Liver (tissue), 9 donors: ENCODE measurements around the gene DIP2C. TPM values are rescaled to one million over a fixed set of nuclear protein-coding genes. Genes with fewer than 3 reads are reported as not detected.

Source experiments
- DNase-seq: peaks from one replicate; pipeline ENCODE4 v3.0.0-alpha.2; 2017; ENCODE audit warnings: low spot score
- H3K27ac ChIP-seq, 2 donors: one replicate each; pipeline ENCODE4 v1.7.0; 2013; ENCODE audit warnings: inconsistent platforms in 2 of 2, low read length in 2 of 2, control low read depth in 1 of 2, low read depth in 1 of 2, mild to moderate bottlenecking in 1 of 2
- H3K27me3 ChIP-seq, 4 donors: one replicate each; pipeline versions ENCODE4 v1.6.1 to v1.7.0; 2013; ENCODE audit warnings: low read length in 3 of 4, inconsistent platforms in 1 of 4, mild to moderate bottlenecking in 1 of 4, moderate library complexity in 1 of 4; ENCODE audit not compliant: control insufficient read depth in 4 of 4, insufficient read depth in 4 of 4
- H3K36me3 ChIP-seq, 4 donors: one replicate each; pipeline versions ENCODE4 v1.6.1 to v1.7.0; 2013; ENCODE audit warnings: low read length in 3 of 4, mild to moderate bottlenecking in 3 of 4, low read depth in 1 of 4, moderate library complexity in 1 of 4; ENCODE audit not compliant: control insufficient read depth in 4 of 4, insufficient read depth in 3 of 4
- H3K4me1 ChIP-seq, 4 donors: one replicate each; pipeline versions ENCODE4 v1.6.1 to v1.7.0; 2013; ENCODE audit warnings: low read length in 3 of 4, mild to moderate bottlenecking in 3 of 4, moderate library complexity in 1 of 4; ENCODE audit not compliant: control insufficient read depth in 4 of 4, insufficient read depth in 4 of 4
- H3K4me3 ChIP-seq, 3 donors: one replicate each; pipeline versions ENCODE4 v1.6.1 to v1.7.0; 2013; ENCODE audit warnings: low read length in 3 of 3, control low read depth in 1 of 3, low read depth in 1 of 3, mild to moderate bottlenecking in 1 of 3
- H3K9ac ChIP-seq, 2 donors: one replicate each; pipeline ENCODE4 v1.7.0; 2013; ENCODE audit warnings: low read length in 2 of 2, mild to moderate bottlenecking in 2 of 2, moderate library complexity in 2 of 2, control low read depth in 1 of 2, low read depth in 1 of 2
- H3K9me3 ChIP-seq, 4 donors: one replicate each; pipeline versions ENCODE4 v1.6.1 to v1.7.0; 2013; ENCODE audit warnings: low read length in 3 of 4; ENCODE audit not compliant: control insufficient read depth in 4 of 4
- EGR1 ChIP-seq, 2 donors: IDR thresholded peaks; 2 replicates each; pipeline ENCODE4 v1.6.1; 2016 to 2018; ENCODE audit warnings: antibody characterized with exemption in 2 of 2, low read depth in 2 of 2
- FOXA1 ChIP-seq: IDR thresholded peaks from 2 replicates; pipeline ENCODE4 v1.6.1; 2016; ENCODE audit warnings: antibody characterized with exemption
- FOXA2 ChIP-seq: IDR thresholded peaks from 2 replicates; pipeline ENCODE4 v1.6.1; 2016; ENCODE audit warnings: antibody characterized with exemption
- GABPA ChIP-seq, 2 donors: IDR thresholded peaks in 1 of 2; conservative IDR thresholded peaks in 1 of 2; 2 replicates each; pipeline ENCODE4 v1.6.1; 2016; ENCODE audit warnings: antibody characterized with exemption in 2 of 2, mild to moderate bottlenecking in 1 of 2, moderate library complexity in 1 of 2
- HNF4A ChIP-seq, 2 donors: conservative IDR thresholded peaks; 2 replicates each; pipeline ENCODE4 v1.6.1; 2016; ENCODE audit warnings: antibody characterized with exemption in 2 of 2, mild to moderate bottlenecking in 2 of 2
- HNF4G ChIP-seq: IDR thresholded peaks from 2 replicates; pipeline ENCODE4 v1.6.1; 2016; ENCODE audit warnings: antibody characterized with exemption
- JUND ChIP-seq, 2 donors: IDR thresholded peaks; 2 replicates each; pipeline ENCODE4 v1.6.1; 2016; ENCODE audit warnings: antibody characterized with exemption in 2 of 2
- NR2F2 ChIP-seq: IDR thresholded peaks from 2 replicates; pipeline ENCODE4 v1.6.1; 2016; ENCODE audit warnings: antibody characterized with exemption
- RAD21 ChIP-seq, 2 donors: IDR thresholded peaks; 2 replicates each; pipeline ENCODE4 v1.6.1; 2016; ENCODE audit warnings: antibody characterized with exemption in 2 of 2, mild to moderate bottlenecking in 2 of 2
- SP1 ChIP-seq: IDR thresholded peaks from 2 replicates; pipeline ENCODE4 v1.6.1; 2018; ENCODE audit warnings: antibody characterized with exemption, mild to moderate bottlenecking
- TAF1 ChIP-seq: conservative IDR thresholded peaks from 2 replicates; pipeline ENCODE4 v1.6.1; 2016; ENCODE audit warnings: antibody characterized with exemption, mild to moderate bottlenecking
- YY1 ChIP-seq: IDR thresholded peaks from 2 replicates; pipeline ENCODE4 v1.6.1; 2016; ENCODE audit warnings: antibody characterized with exemption, mild to moderate bottlenecking
- ZBTB33 ChIP-seq: IDR thresholded peaks from 2 replicates; pipeline ENCODE4 v1.6.1; 2016; ENCODE audit warnings: antibody characterized with exemption
- WGBS: extraction: QIAGEN DNeasy Blood & Tissue Kit; methylation state at CpG from one replicate; pipeline ENCODE4 v1.1.7; 2013; 5-methylcytosine and 5-hydroxymethylcytosine counted together
- polyA plus RNA-seq, 2 donors: library from polyadenylated mRNA; stranded (reverse) in 1 of 2; unstranded in 1 of 2; fragments of 200-250 nt in 1 of 2; fragments of >200 nt in 1 of 2; fragmentation: Nextera tagmentation in 1 of 2; extraction: Ambion mirVana in 1 of 2; gene quantifications; one replicate each; pipeline versions ENCODE4 v1.2.1 to v1.2.3, GENCODE V29; 2013 to 2015
- total RNA-seq, 2 donors: library from RNA; depleted of rRNA; stranded (reverse); fragments of >200 nt; gene quantifications; one replicate each; pipeline ENCODE4 v1.2.3, GENCODE V29; 2014
- TF ChIP-seq, protein P1 (sequence below): fragments of 150-350 bp; IDR thresholded peaks from 2 replicates; pipeline ENCODE4 v1.5.1; 2017; ENCODE audit warnings: improper control_type of control experiment, low read depth, low read length; ENCODE audit not compliant: missing input control
- TF ChIP-seq, protein P2 (sequence below): IDR thresholded peaks from 2 replicates; pipeline ENCODE4 v1.6.1; 2016; ENCODE audit warnings: antibody characterized with exemption
- TF ChIP-seq, protein P3 (sequence below): IDR thresholded peaks from 2 replicates; pipeline ENCODE4 v1.6.1; 2016; ENCODE audit warnings: antibody characterized with exemption, mild to moderate bottlenecking
- TF ChIP-seq, protein P4 (sequence below): IDR thresholded peaks from 2 replicates; pipeline ENCODE4 v1.6.1; 2016; ENCODE audit warnings: antibody characterized with exemption
- donor health status: healthy.
- donor health status: healthy.
- donor health status: healthy.
- donor health status: healthy.
- donor health status: healthy.

The DIP2C gene
- total and polyA plus RNA-seq, 4 donors, result 4.2 to 12.2 (median 5.7) TPM

DNA sequence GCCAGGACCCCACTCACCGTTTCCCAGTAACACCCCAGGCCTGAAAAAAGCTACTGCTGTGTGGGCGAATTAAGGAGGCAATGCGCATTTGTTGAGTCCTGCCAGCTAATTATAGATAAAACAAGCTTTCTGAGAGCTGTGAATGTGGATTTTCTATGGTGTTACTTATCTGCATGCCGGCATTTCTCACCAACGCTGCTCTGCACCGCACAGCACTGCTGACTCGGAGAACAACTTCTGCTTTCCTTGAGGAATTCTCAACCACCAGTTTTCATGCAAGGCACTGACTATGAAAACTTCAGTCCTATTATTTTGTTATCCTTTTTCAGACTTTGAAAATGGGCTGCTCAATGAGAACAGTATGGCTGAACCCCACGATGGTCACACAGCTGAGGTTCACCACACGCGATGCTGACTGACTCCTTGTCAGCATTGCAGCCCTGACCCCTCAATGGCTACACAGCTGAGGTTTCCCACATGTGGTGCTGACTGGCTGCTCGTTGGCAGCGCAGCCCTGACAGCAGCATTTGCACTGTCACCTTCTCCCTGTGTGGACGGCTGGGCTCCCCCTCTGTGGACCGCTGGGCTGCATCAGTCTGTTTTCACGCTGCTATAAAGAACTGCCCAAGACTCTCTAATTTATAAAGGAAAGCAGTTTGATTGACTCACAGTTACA, 190.6 kb downstream of the DIP2C start:
- TF ChIP-seq, protein P1, sequence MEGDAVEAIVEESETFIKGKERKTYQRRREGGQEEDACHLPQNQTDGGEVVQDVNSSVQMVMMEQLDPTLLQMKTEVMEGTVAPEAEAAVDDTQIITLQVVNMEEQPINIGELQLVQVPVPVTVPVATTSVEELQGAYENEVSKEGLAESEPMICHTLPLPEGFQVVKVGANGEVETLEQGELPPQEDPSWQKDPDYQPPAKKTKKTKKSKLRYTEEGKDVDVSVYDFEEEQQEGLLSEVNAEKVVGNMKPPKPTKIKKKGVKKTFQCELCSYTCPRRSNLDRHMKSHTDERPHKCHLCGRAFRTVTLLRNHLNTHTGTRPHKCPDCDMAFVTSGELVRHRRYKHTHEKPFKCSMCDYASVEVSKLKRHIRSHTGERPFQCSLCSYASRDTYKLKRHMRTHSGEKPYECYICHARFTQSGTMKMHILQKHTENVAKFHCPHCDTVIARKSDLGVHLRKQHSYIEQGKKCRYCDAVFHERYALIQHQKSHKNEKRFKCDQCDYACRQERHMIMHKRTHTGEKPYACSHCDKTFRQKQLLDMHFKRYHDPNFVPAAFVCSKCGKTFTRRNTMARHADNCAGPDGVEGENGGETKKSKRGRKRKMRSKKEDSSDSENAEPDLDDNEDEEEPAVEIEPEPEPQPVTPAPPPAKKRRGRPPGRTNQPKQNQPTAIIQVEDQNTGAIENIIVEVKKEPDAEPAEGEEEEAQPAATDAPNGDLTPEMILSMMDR, result no peak
- TF ChIP-seq FOXA2 (no peak), ZBTB33 (no peak), GABPA (IDR thresholded peaks at IDR 0.05 in 1 of 2, conservative IDR thresholded peaks at IDR 0.05 in 1 of 2) (no peak), EGR1 (IDR thresholded peaks at IDR 0.05; ENCODE audit: low read depth in 2 of 2) (no peak), HNF4G (no peak), YY1 (no peak), JUND (IDR thresholded peaks at IDR 0.05) (no peak), NR2F2 (no peak), RAD21 (IDR thresholded peaks at IDR 0.05) (no peak), FOXA1 (no peak), SP1 (no peak), TAF1 (no peak), HNF4A (conservative IDR thresholded peaks at IDR 0.05) (no peak)
- TF ChIP-seq, protein P2, sequence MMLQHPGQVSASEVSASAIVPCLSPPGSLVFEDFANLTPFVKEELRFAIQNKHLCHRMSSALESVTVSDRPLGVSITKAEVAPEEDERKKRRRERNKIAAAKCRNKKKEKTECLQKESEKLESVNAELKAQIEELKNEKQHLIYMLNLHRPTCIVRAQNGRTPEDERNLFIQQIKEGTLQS, result no peak
- TF ChIP-seq, protein P3, sequence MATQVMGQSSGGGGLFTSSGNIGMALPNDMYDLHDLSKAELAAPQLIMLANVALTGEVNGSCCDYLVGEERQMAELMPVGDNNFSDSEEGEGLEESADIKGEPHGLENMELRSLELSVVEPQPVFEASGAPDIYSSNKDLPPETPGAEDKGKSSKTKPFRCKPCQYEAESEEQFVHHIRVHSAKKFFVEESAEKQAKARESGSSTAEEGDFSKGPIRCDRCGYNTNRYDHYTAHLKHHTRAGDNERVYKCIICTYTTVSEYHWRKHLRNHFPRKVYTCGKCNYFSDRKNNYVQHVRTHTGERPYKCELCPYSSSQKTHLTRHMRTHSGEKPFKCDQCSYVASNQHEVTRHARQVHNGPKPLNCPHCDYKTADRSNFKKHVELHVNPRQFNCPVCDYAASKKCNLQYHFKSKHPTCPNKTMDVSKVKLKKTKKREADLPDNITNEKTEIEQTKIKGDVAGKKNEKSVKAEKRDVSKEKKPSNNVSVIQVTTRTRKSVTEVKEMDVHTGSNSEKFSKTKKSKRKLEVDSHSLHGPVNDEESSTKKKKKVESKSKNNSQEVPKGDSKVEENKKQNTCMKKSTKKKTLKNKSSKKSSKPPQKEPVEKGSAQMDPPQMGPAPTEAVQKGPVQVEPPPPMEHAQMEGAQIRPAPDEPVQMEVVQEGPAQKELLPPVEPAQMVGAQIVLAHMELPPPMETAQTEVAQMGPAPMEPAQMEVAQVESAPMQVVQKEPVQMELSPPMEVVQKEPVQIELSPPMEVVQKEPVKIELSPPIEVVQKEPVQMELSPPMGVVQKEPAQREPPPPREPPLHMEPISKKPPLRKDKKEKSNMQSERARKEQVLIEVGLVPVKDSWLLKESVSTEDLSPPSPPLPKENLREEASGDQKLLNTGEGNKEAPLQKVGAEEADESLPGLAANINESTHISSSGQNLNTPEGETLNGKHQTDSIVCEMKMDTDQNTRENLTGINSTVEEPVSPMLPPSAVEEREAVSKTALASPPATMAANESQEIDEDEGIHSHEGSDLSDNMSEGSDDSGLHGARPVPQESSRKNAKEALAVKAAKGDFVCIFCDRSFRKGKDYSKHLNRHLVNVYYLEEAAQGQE, result no peak
- TF ChIP-seq, protein P4, sequence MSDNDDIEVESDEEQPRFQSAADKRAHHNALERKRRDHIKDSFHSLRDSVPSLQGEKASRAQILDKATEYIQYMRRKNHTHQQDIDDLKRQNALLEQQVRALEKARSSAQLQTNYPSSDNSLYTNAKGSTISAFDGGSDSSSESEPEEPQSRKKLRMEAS, result no peak
- Histone ChIP-seq H3K27me3 (no peaks in the 10 kb centered on the region), H3K27ac (no peak overlapping the region), H3K9me3 (no peaks in the 10 kb centered on the region), H3K4me3 (no peak overlapping the region), H3K36me3 (no peaks in the 10 kb centered on the region), H3K4me1 (peaks cover 0 to 8% (median 0%) of the 10 kb centered on the region in 4 donors), H3K9ac (no peak overlapping the region)
- WGBS, result 89% methylated on average over 15 of the region's 15 CpGs
- DNase-seq, result no peak
